PC-3 (cell line): ENCODE results near the gene TTC24. TPM values are rescaled to one million over a fixed set of nuclear protein-coding genes. Genes with fewer than 3 reads are reported as not detected.

Experiments used
- ATAC-seq: fragments of 200-7000 bp; cut with Tn5 transposase; 2 replicates; pipeline ENCODE4 v1.9.1; 2020; ENCODE audit warnings: mild to moderate bottlenecking, moderate library complexity
- BruUV-seq: library from RNA; stranded (reverse); fragments of 400-500 nt; replicated peaks from 2 replicates; lab custom pipeline; 2021; lab: Mats Ljungman, UMichigan
- CTCF ChIA-PET: fragments of 300-600 bp; sonication (Branson Sonifier 250); formaldehyde crosslinking; loops from one replicate; lab custom pipeline; 2022; ENCODE audit warnings: antibody characterized with exemption; lab: Charles Lee
- POLR2A ChIA-PET: fragments of 300-600 bp; sonication (Branson Sonifier 250); formaldehyde crosslinking; loops from one replicate; lab custom pipeline; 2022; ENCODE audit warnings: antibody characterized with exemption; ENCODE audit not compliant: unreplicated experiment; lab: Charles Lee
- DNase-seq: peaks from one replicate; pipeline ENCODE4 v3.0.0-alpha.2; 2015
- H2AFZ ChIP-seq: fragments of 300-600 bp; sonication (generic); 2 replicates; pipeline ENCODE4 v1.6.0; 2016; ENCODE audit warnings: antibody characterized with exemption, low read length
- H3F3A ChIP-seq: fragments of 300-600 bp; sonication (generic); one replicate; pipeline ENCODE4 v1.6.0; 2017; ENCODE audit warnings: antibody characterized with exemption, low read length, control low read depth, mild to moderate bottlenecking; ENCODE audit not compliant: unreplicated experiment
- H3K27ac ChIP-seq: fragments of 300-600 bp; sonication (generic); 2 replicates; pipeline ENCODE4 v1.5.1; 2016; ENCODE audit warnings: mild to moderate bottlenecking, low read length
- H3K27me3 ChIP-seq: fragments of 300-600 bp; sonication (generic); 2 replicates; pipeline ENCODE4 v1.6.1; 2016; ENCODE audit warnings: low read length, mixed read lengths
- H3K36me3 ChIP-seq: fragments of 300-600 bp; sonication (generic); 2 replicates; pipeline ENCODE4 v1.6.1; 2016; ENCODE audit warnings: low read depth, mixed run types, low read length, mixed read lengths
- H3K4me1 ChIP-seq: fragments of 300-600 bp; sonication (generic); 2 replicates; pipeline ENCODE4 v1.5.1; 2016; ENCODE audit warnings: low read length; ENCODE audit not compliant: insufficient read depth
- H3K4me2 ChIP-seq: fragments of 300-600 bp; sonication (generic); 2 replicates; pipeline ENCODE4 v1.6.0; 2016; ENCODE audit warnings: low read length
- H3K4me3 ChIP-seq: fragments of 300-600 bp; sonication (generic); 2 replicates; pipeline ENCODE4 v1.5.1; 2016; ENCODE audit warnings: mild to moderate bottlenecking, low read length, mixed read lengths
- H3K79me2 ChIP-seq: fragments of 300-600 bp; sonication (generic); 2 replicates; pipeline ENCODE4 v1.6.1; 2017; ENCODE audit warnings: low read length, mixed read lengths
- H3K9ac ChIP-seq: fragments of 300-600 bp; sonication (generic); 2 replicates; pipeline ENCODE4 v1.6.0; 2016; ENCODE audit warnings: mild to moderate bottlenecking, low read length
- H3K9me2 ChIP-seq: fragments of 300-600 bp; sonication (generic); replicated peaks from 2 replicates; pipeline ENCODE4 v1.6.1; 2016; ENCODE audit warnings: mixed run types, low read length, mixed read lengths
- H3K9me3 ChIP-seq: fragments of 300-600 bp; sonication (generic); 2 replicates; pipeline ENCODE4 v1.6.1; 2016; ENCODE audit warnings: low read length, mixed read lengths
- H4K20me1 ChIP-seq: fragments of 300-600 bp; sonication (generic); 2 replicates; pipeline ENCODE4 v1.6.1; 2016; ENCODE audit warnings: low read length, mixed read lengths
- CTCF ChIP-seq: fragments of 300-600 bp; sonication (generic); conservative IDR thresholded peaks from 2 replicates; pipeline ENCODE4 v1.5.1; 2017; ENCODE audit warnings: antibody characterized with exemption, low read depth, mild to moderate bottlenecking, low read length
- EZH2 ChIP-seq: fragments of 300-600 bp; sonication (generic); IDR thresholded peaks from one replicate; pipeline ENCODE4 v1.6.1; 2017; ENCODE audit warnings: antibody characterized with exemption, mild to moderate bottlenecking, low read length; ENCODE audit not compliant: unreplicated experiment
- EZH2phosphoT487 ChIP-seq: fragments of 300-600 bp; sonication (generic); IDR thresholded peaks from 2 replicates; pipeline ENCODE4 v1.6.1; 2018; ENCODE audit warnings: mild to moderate bottlenecking, antibody characterized with exemption, low read length, borderline replicate concordance
- intact Hi-C: fragments of 100-400 bp; cut with micrococcal nuclease; formaldehyde crosslinking; loops from 2 replicates; pipeline ENCODE4 v1.9.0; 2023
- total RNA-seq: library from RNA; depleted of rRNA; stranded (reverse); fragments of >200 nt; gene quantifications from 2 replicates; pipeline ENCODE4 v1.2.3, GENCODE V29; 2014

The TTC24 gene
- total RNA-seq, 1 experiment from 2014 or later: not detected

- no peak for ATAC-seq
- intact Hi-C loops: no loop called here
- no peak for DNase-seq
- no peaks in the 10 kb centered on the region for H3K9me2 ChIP-seq
- H3K4me1 ChIP-seq: peaks cover 15% of the 10 kb centered on the region
- ChIA-PET POLR2A (no interaction called here), CTCF (no interaction called here)
- no peak overlapping the region for H3K4me3 ChIP-seq
- H3F3A ChIP-seq: no peaks in the 10 kb centered on the region
- BruUV-seq: no TSS peak
- peaks cover 76% of the 10 kb centered on the region for H3K36me3 ChIP-seq
- no peak overlapping the region for H3K27ac ChIP-seq
- H3K79me2 ChIP-seq: no peaks in the 10 kb centered on the region
- H3K4me2 ChIP-seq: no peak overlapping the region
- H4K20me1 ChIP-seq: no peaks in the 10 kb centered on the region
- H2AFZ ChIP-seq: no peak overlapping the region
- no peaks in the 10 kb centered on the region for H3K27me3 ChIP-seq
- no peaks in the 10 kb centered on the region for H3K9me3 ChIP-seq
- TF ChIP-seq EZH2phosphoT487: no peak
- TF ChIP-seq EZH2: no peak
- TF ChIP-seq CTCF: no peak
- H3K9ac ChIP-seq: no peak overlapping the region
Measured at GRCh38 chr1:156547434-156547833, 32.1 kb upstream of the TTC24 start.

- no peaks in the 10 kb centered on the region for H3K9me3 ChIP-seq
- no peak for DNase-seq
- peaks cover 20% of the 10 kb centered on the region for H3K4me1 ChIP-seq
- no peak overlapping the region for H3K4me3 ChIP-seq
- H3K36me3 ChIP-seq: peaks cover 75% of the 10 kb centered on the region
- CTCF ChIA-PET: no interaction called here
- POLR2A ChIA-PET: no interaction called here
- no peak for TF ChIP-seq EZH2
- TF ChIP-seq CTCF: no peak
- no peak for TF ChIP-seq EZH2phosphoT487
- no peak for ATAC-seq
- H4K20me1 ChIP-seq: no peaks in the 10 kb centered on the region
- H3K9me2 ChIP-seq: no peaks in the 10 kb centered on the region
- no peaks in the 10 kb centered on the region for H3K27me3 ChIP-seq
- BruUV-seq: no TSS peak
- H3K79me2 ChIP-seq: no peaks in the 10 kb centered on the region
- no peak overlapping the region for H3K4me2 ChIP-seq
- no peak overlapping the region for H3K9ac ChIP-seq
- intact Hi-C loops: no loop called here
- no peak overlapping the region for H2AFZ ChIP-seq
- H3K27ac ChIP-seq: no peak overlapping the region
- no peaks in the 10 kb centered on the region for H3F3A ChIP-seq
Measured at GRCh38 chr1:156547982-156548381, 31.5 kb upstream of the TTC24 start.

- Histone ChIP-seq H3F3A (no peaks in the 10 kb centered on the region), H3K9me2 (no peaks in the 10 kb centered on the region), H2AFZ (no peak overlapping the region), H3K4me3 (no peak overlapping the region), H3K9me3 (no peaks in the 10 kb centered on the region), H3K4me1 (peaks cover 21% of the 10 kb centered on the region), H3K79me2 (no peaks in the 10 kb centered on the region), H3K4me2 (no peak overlapping the region), H3K27ac (no peak overlapping the region), H3K36me3 (peaks cover 74% of the 10 kb centered on the region), H3K27me3 (no peaks in the 10 kb centered on the region), H3K9ac (no peak overlapping the region), H4K20me1 (no peaks in the 10 kb centered on the region)
- ATAC-seq (no peak), DNase-seq (no peak)
- TF ChIP-seq EZH2 (no peak), CTCF (no peak), EZH2phosphoT487 (no peak)
- ChIA-PET CTCF (no interaction called here), POLR2A (no interaction called here)
- intact Hi-C loops: no loop called here
- no TSS peak for BruUV-seq
Measured at GRCh38 chr1:156549390-156549789, 30.1 kb upstream of the TTC24 start.
